HG02938 (cell line): ENCODE measurements around the gene G6PC2.
"Not testable (repeated sequence)": the region's sequence is repeated elsewhere in the genome, so short reads cannot be mapped to it uniquely, and the experiment has no call there.

Experiments
- ATAC-seq: cut with Tn5 transposase; IDR thresholded peaks from one replicate; pipeline ENCODE4 v1.9.1; 2021; ENCODE audit warnings: mild to moderate bottlenecking, moderate library complexity; ENCODE audit not compliant: unreplicated experiment

The G6PC2 gene, protein sequence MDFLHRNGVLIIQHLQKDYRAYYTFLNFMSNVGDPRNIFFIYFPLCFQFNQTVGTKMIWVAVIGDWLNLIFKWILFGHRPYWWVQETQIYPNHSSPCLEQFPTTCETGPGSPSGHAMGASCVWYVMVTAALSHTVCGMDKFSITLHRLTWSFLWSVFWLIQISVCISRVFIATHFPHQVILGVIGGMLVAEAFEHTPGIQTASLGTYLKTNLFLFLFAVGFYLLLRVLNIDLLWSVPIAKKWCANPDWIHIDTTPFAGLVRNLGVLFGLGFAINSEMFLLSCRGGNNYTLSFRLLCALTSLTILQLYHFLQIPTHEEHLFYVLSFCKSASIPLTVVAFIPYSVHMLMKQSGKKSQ

DNA sequence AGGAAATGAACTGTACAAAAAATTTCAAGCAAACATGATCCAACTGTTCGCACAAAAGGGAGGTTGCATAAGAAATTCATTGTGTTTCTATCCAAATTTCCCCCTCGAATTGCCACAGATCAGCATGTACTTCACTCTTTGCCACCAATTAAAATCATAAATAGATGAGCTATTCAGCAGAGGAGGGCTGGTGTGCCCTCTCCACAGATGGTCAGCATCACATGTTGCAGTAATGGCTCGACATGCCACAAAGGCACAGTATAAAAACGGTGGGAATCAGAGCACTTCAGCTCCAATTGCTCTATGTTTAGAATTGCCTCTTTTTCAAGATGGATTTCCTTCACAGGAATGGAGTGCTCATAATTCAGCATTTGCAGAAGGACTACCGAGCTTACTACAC lies at the start of gene G6PC2:
Gene G6PC2, plus strand, starts transcription at position 289 of the 400 bp plus-strand sequence. Its CDS starts 41 bp downstream, at position 330.
- no peak for ATAC-seq

GRCh38 chr2:168851674-168852320 lies 49.3 kb upstream of the G6PC2 start:
- ATAC-seq: no peak

- no peak for ATAC-seq
Measured at GRCh38 chr2:168852481-168852880, 48.6 kb upstream of the G6PC2 start.

DNA sequence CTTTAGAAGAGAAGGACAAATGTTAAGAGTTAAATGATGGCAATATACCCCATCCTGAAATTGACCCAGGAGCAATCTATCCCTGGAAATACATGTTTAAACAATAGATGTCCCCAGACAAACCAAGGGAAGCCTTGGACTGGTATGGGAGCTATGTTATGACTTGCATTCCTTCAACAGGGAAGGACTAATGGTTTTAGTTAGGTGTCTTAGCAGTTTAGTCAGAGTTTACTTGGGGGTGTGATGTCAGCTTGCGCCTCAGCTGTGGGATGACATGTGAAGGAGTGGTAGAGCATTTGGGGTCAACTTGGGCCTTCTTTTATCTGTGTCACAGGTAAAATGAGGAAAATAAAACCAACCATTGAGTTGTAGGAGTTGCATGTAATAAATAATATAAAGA lies 47.6 kb upstream of the G6PC2 start:
- ATAC-seq: no peak

DNA sequence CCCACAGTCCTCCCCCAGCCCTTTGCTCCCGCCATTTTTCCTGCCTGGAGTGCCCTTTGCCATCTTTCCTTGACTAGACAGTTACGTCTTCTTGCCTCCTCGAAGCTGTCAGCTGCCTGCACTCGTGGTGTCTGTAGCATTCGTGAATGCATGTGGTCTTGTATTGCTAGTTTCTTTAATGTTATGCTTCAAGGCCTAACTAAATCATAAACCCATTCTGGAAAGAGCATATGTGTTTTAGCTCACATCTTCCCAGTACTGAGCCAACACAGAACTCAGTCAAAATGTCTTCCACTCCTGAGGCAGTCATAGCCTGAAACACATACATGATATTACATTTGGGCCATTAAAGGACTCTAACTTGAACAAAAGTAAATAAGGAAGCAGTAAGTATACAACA lies 46.4 kb upstream of the G6PC2 start:
- no peak for ATAC-seq

DNA sequence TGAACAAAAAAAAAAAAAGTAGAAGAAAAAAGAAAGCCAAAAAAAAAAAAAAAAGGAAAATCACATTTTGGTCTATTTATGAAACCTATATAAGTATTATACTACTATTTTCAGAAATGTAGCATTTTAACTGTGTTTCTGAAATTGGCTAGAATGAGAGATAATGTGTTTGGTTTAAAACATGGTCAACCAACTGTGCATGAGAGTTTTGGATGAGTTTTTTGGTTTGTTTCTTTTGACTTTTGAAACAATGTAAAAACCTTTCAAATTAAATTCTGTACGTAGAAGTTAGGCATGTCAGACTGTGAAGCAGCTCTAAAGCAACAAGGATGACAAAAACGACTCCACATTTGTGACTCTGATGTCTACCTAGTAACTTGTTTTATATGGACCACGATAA lies 45.5 kb upstream of the G6PC2 start:
- ATAC-seq: no peak

DNA sequence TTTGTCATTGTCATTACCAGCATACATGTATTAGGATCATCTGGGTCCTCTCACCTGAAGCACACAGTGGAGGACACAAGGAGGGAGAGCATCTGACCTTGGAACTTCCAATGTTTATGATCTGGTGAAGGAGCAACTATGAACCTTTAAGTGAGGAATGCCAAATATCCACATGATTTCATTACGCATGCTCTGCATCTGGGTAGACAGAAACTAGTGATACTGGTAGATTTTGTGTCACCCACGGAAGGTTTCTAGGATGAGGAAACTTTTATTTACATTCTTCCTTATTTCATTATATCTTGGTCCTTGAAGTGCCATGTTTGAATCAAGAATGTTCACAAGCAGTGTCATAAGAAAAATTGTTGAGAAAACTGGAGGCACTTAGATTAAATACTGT lies 42.9 kb upstream of the G6PC2 start:
- ATAC-seq: no peak

- ATAC-seq: not testable (repeated sequence)
Measured at GRCh38 chr2:168867164-168867563, 33.9 kb upstream of the G6PC2 start.

GRCh38 chr2:168870369-168870768 lies 30.7 kb upstream of the G6PC2 start:
- not testable (repeated sequence) for ATAC-seq

DNA sequence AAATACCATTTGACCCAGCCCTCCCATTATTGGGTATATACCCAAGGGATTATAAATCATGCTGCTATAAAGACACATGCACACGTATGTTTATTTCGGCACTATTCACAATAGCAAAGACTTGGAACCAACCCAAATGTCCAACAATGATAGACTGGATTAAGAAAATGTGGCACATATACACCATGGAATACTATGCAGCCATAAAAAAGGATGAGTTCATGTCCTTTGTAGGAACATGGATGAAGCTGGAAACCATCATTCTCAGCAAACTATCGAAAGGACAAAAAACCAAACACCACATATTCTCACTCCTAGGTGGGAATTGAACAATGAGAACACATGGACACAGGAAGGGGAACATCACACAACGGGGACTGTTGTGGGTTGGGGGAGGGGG lies 30.3 kb upstream of the G6PC2 start:
- ATAC-seq: not testable (repeated sequence)

DNA sequence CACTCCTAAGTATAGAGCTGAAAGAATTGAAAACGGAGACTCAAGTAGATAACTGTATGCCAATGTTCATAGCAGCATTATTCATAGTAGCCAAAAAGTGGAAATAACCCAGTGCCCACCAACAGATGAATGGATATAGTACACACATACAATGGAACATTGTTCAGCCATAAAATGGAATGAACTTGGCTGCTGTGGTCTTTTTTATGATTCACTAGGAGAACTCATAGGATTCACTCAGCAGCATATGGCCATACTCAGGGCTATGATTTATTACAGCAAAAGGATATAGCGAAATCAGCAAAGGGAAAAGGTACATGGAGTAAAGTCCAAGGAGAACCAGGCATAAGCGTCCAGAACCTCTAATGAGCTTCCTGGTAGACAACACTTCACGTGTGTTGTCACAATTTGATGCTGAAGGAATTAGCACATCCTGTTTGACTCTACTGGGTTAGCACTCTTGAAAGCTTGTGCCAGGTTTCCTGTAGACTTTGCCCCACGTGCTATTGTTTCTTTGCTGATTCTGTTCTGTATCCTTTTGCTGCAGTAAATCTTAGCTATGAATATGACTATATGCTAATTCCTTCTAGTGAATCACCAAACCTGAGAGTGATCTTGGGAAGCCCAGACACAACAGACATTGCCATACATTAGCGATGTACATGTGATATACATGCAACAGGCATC lies 26.6 kb upstream of the G6PC2 start:
- ATAC-seq: no peak

GRCh38 chr2:168882163-168882562 lies 18.9 kb upstream of the G6PC2 start:
- ATAC-seq: not testable (repeated sequence)

- ATAC-seq: no peak
Measured at GRCh38 chr2:168884975-168885374, 16.1 kb upstream of the G6PC2 start.

DNA sequence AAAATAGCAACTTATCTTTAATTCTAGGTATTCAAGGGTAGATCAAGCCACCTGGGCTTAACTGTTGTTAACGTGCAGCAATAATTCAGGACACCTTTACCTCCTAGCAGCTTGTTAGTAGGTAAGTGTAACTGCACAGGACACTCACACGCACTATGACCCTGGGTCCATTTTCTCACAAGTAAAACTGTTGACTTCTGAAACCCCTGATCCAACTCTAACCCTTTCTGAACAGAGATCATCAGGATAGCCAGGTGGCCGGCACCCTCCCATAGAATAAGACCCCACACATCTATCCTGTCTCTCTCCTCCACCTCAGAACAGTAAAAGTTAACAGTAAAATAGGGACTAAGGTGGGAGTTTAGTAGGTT lies 11.5 kb upstream of the G6PC2 start:
- no peak for ATAC-seq

DNA sequence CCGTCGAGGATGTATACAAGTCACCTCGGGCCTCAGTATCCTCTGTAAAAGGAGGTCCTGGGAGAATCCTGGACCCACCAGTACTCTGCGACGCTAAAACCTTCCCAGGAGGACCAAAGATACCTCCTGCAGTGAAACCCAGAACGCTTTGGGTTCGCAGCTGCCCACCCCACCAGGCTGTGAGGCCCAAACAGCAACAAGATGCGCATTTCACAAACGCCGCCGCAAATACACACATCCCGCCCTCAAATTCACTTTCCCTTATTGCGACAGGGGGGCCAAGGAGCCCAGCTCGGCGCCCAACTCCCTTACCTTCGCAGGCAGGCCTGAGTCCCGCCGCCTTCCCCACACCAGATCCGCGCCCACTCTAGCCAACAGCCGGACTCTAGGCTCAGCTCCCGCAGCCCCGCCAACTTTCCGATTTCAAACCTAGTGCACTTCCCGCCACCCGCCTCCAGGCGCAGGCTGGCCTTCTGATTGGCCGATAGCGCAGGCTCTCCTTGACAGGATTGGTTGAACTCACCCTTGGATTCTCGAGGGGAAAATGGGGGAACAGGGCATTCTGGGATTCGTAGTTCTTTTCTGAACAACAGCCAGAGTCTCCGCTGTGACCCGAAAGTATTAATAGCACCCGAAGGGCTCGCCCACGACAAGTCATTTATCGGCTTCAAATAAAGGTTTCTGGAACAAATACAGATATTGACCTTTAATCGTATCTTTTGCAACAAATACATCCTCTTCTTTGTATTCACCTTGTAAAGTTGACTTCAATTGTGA lies 10.9 kb upstream of the G6PC2 start, which contains the start of gene SPC25:
Gene SPC25, minus strand, starts transcription at position 425 of the 777 bp plus-strand sequence. CDS start 911 bp downstream, outside the sequence.
- peak; percentile 100 for ATAC-seq

DNA sequence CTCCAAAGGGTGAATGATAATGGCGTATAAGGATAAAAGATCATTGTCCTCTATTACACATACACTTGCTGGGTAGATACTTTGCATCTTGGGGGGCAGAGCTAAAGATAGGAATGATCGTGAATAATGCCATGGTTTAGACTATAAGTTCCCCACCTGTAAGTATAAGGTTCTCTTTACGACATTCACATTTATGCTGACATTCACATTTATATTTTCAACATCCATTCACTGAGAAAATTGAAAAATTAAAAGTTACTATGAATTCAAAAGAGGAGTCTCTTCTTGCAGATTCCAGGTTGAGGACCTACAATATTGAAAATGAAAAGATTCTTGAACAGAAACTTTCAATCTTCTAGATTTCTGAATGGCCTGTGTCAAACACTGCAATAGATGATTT lies 8.8 kb upstream of the G6PC2 start:
- no peak for ATAC-seq

DNA sequence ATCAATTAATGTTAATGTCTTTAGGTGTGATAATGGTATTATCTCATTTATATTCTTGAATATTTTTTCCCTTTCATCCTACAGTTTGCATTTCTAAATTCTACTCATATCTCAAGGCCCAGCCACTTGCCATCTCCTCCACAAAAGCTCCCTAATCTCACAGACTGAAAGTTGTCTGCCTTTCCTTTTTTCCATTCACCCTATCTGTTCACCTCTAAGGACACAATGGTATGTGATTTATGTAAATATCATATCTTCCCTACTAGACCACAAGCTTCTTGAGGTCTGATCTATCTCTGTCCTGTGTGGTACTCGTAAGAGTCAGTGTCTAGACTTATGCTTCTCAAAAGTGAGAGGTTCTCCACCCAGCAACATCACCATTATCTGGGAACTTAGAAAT lies 7.0 kb upstream of the G6PC2 start:
- ATAC-seq: no peak

DNA sequence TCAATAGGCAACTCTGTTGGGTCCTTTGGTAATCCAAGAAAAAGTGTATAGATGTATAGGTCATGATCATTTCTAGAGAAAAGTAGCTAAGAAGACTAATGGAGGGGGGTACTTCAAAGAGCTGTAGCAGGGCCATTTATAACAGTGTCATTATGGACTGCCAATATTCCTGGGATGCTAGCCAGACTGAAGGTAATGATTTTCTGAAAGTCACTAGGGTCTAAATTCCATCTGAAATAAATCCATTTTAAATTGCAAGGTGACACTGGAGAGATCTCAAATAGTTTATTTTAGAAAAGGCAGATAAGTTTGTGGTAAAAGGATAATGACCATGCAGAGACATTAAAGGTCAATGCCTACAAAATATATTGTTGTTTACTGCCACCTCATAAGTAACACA lies 6.4 kb upstream of the G6PC2 start:
- no peak for ATAC-seq

DNA sequence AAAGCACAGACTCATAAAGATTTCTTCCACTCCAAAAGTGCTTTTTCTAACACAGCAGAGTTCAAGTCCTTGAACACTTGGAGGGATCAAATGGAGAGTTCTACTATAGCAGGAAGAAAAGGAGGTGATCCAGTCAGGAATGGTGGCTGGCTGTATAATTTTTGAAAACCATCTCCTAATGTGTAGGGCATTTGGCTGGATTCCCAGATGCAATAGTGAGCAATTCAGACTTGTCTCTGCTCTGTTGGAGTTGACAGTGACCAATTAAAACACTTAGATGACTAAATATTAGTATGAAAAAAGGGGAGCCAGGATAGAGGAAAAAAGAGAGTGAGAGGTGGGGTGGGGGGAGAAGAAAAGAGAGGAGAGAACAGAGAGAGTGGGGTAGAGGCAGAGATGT lies 5.3 kb upstream of the G6PC2 start:
- no peak for ATAC-seq

- no peak for ATAC-seq
Measured at GRCh38 chr2:168896783-168897182, 4.3 kb upstream of the G6PC2 start.

- ATAC-seq: no peak
Measured at GRCh38 chr2:168897449-168897848, 3.6 kb upstream of the G6PC2 start.
